DND-41 (cell line): ENCODE data around the gene ENO2.
"Not testable (repeated sequence)": the region's sequence is repeated elsewhere in the genome, so short reads cannot be mapped to it uniquely, and the experiment has no call there.

Experiments
- ATAC-seq: fragments of 200-7000 bp; cut with Tn5 transposase; 3 replicates; pipeline ENCODE4 v1.9.1; 2021; ENCODE audit warnings: low read depth; ENCODE audit not compliant: insufficient read depth
- DNase-seq: peaks from one replicate; pipeline ENCODE4 v3.0.0-alpha.2; 2020
- H2AFZ ChIP-seq: 2 replicates; pipeline ENCODE4 v1.6.0; 2012; ENCODE audit warnings: low read depth, low read length
- H3K27ac ChIP-seq: 2 replicates; pipeline ENCODE4 v1.5.1; 2012; ENCODE audit warnings: low read length, inconsistent platforms
- H3K27me3 ChIP-seq: fragments of 200-600 bp; sonication (generic); 2 replicates; pipeline ENCODE4 v1.6.0; 2012; ENCODE audit warnings: low read length, mild to moderate bottlenecking, inconsistent platforms; ENCODE audit not compliant: insufficient read depth, poor library complexity
- H3K36me3 ChIP-seq: 2 replicates; pipeline ENCODE4 v1.5.1; 2012; ENCODE audit warnings: low read length, inconsistent platforms; ENCODE audit not compliant: insufficient read depth
- H3K4me1 ChIP-seq: 2 replicates; pipeline ENCODE4 v1.5.1; 2012; ENCODE audit warnings: mild to moderate bottlenecking, low read length; ENCODE audit not compliant: insufficient read depth
- H3K4me2 ChIP-seq: 2 replicates; pipeline ENCODE4 v1.6.0; 2012; ENCODE audit warnings: mild to moderate bottlenecking, moderate library complexity, low read length, inconsistent platforms; ENCODE audit not compliant: insufficient read depth
- H3K4me3 ChIP-seq, 2 experiments: fragments of 200-600 bp in 1 of 2; shearing (Covaris generic) in 1 of 2; 2 replicates each; pipeline ENCODE4 v1.5.1; 2012 to 2016; ENCODE audit warnings: inconsistent platforms in 2 of 2, low read length in 2 of 2, mild to moderate bottlenecking in 2 of 2, low read depth in 1 of 2, moderate library complexity in 1 of 2
- H3K79me2 ChIP-seq: 2 replicates; pipeline ENCODE4 v1.6.0; 2012; ENCODE audit warnings: low read length, inconsistent platforms; ENCODE audit not compliant: insufficient read depth
- H3K9ac ChIP-seq: 2 replicates; pipeline ENCODE4 v1.6.0; 2012; ENCODE audit warnings: low read depth, mild to moderate bottlenecking, inconsistent platforms, low read length, moderate library complexity
- H3K9me3 ChIP-seq: 2 replicates; pipeline ENCODE4 v1.5.1; 2012; ENCODE audit warnings: low read length, moderate library complexity, mild to moderate bottlenecking, inconsistent platforms; ENCODE audit not compliant: insufficient read depth, severe bottlenecking
- H4K20me1 ChIP-seq: 2 replicates; pipeline ENCODE4 v1.6.0; 2012; ENCODE audit warnings: low read length; ENCODE audit not compliant: insufficient read depth
- EZH2 ChIP-seq: IDR thresholded peaks from 3 replicates; pipeline ENCODE4 v1.6.1; 2012; ENCODE audit warnings: borderline replicate concordance, low read depth, mild to moderate bottlenecking, moderate library complexity, low read length, inconsistent platforms; ENCODE audit not compliant: severe bottlenecking
- TF ChIP-seq, protein P1 (sequence below): IDR thresholded peaks from 2 replicates; pipeline ENCODE4 v1.5.1; 2012; ENCODE audit warnings: borderline replicate concordance, low read length, moderate library complexity, mild to moderate bottlenecking; ENCODE audit not compliant: poor library complexity, severe bottlenecking; ENCODE audit errors: extremely low read depth

The ENO2 gene

DNA sequence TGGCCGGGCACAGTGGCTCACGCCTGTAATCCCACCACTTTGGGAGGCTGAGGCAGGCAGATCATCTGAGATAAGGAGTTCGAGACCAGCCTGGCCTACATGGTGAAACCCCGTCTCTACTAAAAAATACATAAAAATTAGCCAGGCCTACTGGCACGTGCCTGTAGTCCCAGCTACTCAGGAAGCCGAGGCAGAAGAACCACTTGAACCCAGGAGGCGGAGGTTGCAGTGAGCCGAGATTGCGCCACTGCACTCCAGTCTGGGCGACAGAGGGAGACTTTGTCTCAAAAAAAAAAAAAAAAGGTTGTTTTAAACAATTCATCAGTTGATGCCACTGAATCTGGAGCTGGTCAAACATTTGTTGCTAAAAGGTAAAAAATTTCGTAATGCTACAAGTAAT, 34.6 kb upstream of the ENO2 start:
- ATAC-seq, H3K79me2 ChIP-seq, H3K4me1 ChIP-seq, H3K27ac ChIP-seq, H3K4me2 ChIP-seq, DNase-seq, H3K27me3 ChIP-seq, H3K9me3 ChIP-seq, H3K9ac ChIP-seq, H2AFZ ChIP-seq, H3K4me3 ChIP-seq, H4K20me1 ChIP-seq: not testable (repeated sequence)
- H3K36me3 ChIP-seq = peaks cover 25% of the 10 kb centered on the region

DNA sequence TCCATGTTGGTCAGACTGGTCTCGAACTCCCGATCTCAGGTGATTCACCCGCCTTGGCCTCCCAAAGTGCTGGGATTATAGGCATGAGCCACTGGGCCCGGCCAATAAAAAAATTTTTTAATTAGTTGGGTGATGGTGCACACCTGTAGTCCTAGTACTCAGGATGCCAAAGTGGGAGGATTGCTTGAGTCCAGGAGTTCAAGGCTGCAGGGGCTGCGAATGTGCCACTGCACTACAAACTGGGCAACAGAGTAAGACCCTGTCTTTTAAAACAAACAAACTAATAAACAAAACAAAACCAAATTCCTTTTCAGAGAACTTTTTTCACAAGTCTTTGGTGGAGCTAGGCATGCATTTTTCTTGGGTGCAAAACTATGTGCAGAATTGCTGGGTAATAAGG, 31.1 kb upstream of the ENO2 start:
- Histone ChIP-seq H3K27me3 (no peaks in the 10 kb centered on the region), H2AFZ (no peak overlapping the region), H3K4me3 (no peak overlapping the region), H4K20me1 (no peaks in the 10 kb centered on the region), H3K9ac (no peak overlapping the region), H3K9me3 (no peaks in the 10 kb centered on the region), H3K27ac (no peak overlapping the region), H3K36me3 (peaks cover 23% of the 10 kb centered on the region), H3K4me1 (no peaks in the 10 kb centered on the region), H3K79me2 (no peaks in the 10 kb centered on the region), H3K4me2 (no peak overlapping the region)
- ATAC-seq (no peak), DNase-seq (no peak)
- TF ChIP-seq, protein P1, sequence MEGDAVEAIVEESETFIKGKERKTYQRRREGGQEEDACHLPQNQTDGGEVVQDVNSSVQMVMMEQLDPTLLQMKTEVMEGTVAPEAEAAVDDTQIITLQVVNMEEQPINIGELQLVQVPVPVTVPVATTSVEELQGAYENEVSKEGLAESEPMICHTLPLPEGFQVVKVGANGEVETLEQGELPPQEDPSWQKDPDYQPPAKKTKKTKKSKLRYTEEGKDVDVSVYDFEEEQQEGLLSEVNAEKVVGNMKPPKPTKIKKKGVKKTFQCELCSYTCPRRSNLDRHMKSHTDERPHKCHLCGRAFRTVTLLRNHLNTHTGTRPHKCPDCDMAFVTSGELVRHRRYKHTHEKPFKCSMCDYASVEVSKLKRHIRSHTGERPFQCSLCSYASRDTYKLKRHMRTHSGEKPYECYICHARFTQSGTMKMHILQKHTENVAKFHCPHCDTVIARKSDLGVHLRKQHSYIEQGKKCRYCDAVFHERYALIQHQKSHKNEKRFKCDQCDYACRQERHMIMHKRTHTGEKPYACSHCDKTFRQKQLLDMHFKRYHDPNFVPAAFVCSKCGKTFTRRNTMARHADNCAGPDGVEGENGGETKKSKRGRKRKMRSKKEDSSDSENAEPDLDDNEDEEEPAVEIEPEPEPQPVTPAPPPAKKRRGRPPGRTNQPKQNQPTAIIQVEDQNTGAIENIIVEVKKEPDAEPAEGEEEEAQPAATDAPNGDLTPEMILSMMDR = no peak
- TF ChIP-seq EZH2 = no peak

DNA sequence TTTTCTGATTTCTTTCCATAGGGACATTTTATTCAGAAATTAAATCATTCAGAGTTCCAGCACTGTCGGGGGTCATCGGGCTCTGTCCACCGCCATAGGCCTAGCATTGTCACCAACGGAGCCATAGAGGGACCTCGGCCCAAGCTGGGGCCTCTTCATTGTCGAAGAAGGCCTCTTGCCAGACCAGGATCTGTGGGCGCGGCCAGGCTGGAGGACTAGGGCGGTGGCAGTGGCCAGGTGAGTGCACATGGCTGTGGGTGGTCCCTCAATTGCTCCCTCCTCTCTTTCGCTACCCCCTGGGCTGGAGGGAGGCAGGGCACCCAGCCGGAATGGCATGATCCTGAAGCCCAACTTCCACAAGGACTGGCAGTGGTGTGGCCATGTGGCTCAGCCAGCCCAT, 30.7 kb upstream of the ENO2 start:
- Histone ChIP-seq H3K27ac (no peak overlapping the region), H3K9ac (no peak overlapping the region), H3K4me3 (no peak overlapping the region), H3K9me3 (no peaks in the 10 kb centered on the region), H3K4me2 (no peak overlapping the region), H3K79me2 (no peaks in the 10 kb centered on the region), H3K27me3 (no peaks in the 10 kb centered on the region), H4K20me1 (no peaks in the 10 kb centered on the region), H3K36me3 (peaks cover 23% of the 10 kb centered on the region), H3K4me1 (no peaks in the 10 kb centered on the region), H2AFZ (no peak overlapping the region)
- TF ChIP-seq, protein P1 = no peak
- TF ChIP-seq EZH2 = no peak
- DNase-seq (no peak), ATAC-seq (no peak)

DNA sequence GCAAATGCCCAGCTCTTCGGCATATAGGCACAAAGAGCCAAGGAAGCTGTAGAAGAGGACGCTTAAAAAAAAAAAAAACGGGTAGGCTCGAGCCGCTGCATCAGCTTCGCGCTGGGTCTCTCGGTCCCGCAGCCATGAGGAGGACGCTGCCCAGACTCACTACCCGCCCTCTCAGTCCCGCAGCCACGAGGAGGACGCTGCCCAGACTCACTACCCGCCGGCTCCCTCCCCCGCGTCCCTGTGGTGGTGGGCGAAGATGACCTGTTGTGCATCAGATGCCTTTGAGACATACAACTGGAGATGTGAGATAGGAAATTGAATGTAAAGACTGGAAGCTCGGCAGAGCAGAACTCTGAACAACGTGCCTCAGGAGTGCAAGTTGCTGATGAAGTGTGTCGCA, 29.8 kb upstream of the ENO2 start:
- ATAC-seq = no peak
- TF ChIP-seq, protein P1 = no peak
- TF ChIP-seq EZH2 = no peak

DNA sequence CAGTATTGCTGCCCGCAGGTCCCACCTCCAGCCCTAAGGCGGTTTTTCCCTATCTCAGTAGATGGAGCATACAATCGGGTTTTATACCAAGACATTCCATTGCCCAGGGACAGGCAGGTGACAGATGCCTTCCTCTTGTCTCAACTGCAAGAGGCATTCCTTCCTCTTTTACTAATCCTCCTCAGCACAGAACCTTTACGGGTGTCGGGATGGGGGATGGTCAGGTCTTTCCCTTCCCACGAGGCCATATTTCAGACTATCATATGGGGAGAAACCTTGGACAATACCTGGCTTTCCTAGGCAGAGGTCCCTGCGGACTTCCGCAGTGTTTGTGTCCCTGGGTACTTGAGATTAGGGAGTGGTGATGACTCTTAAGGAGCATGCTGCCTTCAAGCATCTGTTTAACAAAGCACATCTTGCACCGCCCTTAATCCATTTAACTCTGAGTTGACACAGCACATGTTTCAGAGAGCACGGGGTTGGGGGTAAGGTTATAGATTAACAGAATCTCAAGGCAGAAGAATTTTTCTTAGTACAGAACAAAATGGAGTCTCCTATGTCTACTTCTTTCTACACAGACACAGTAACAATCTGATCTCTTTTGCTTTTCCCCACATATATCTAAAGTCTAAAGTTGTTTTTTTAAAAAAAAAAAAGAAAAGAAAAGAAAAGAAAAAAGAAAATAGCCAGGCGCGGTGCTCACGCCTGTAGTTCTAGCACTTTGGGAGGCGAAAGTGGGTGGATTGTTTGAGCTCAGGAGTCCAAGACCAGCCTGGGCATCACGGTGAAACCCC, 28.0 kb upstream of the ENO2 start:
- not testable (repeated sequence) for ATAC-seq, H3K79me2 ChIP-seq, H3K9me3 ChIP-seq, H3K4me3 ChIP-seq, H3K9ac ChIP-seq, H3K4me2 ChIP-seq, H4K20me1 ChIP-seq, H3K4me1 ChIP-seq, H3K27ac ChIP-seq, H2AFZ ChIP-seq, DNase-seq, H3K27me3 ChIP-seq
- H3K36me3 ChIP-seq = peaks cover 23% of the 10 kb centered on the region

More for the DNA sequence above, 29.8 kb upstream of the ENO2 start:
- no peaks in the 10 kb centered on the region for H3K79me2 ChIP-seq
- no peak overlapping the region for H3K9ac ChIP-seq
- no peak overlapping the region for H3K4me2 ChIP-seq
- no peaks in the 10 kb centered on the region for H3K9me3 ChIP-seq
- no peak for DNase-seq
- H2AFZ ChIP-seq = no peak overlapping the region
- no peaks in the 10 kb centered on the region for H4K20me1 ChIP-seq
- H3K4me1 ChIP-seq = no peaks in the 10 kb centered on the region
- H3K4me3 ChIP-seq = no peak overlapping the region
- H3K27me3 ChIP-seq = no peaks in the 10 kb centered on the region
- H3K36me3 ChIP-seq = peaks cover 23% of the 10 kb centered on the region
- no peak overlapping the region for H3K27ac ChIP-seq
